HEK293 (cell line): Measurements from ENCODE around the gene PPP4R4.

Experiments
- ATF2 ChIP-seq: fragments of 450-650 bp; formaldehyde crosslinking; IDR thresholded peaks from 2 replicates; pipeline ENCODE4 v1.5.1; 2016; ENCODE audit warnings: missing biosample characterization, missing genetic modification characterization, low read depth
- CTCF ChIP-seq: fragments of 450-650 bp; formaldehyde crosslinking; IDR thresholded peaks from 2 replicates; pipeline ENCODE4 v1.5.1; 2016; ENCODE audit warnings: missing biosample characterization, missing genetic modification characterization
- PRDM2 ChIP-seq: fragments of 450-650 bp; formaldehyde crosslinking; IDR thresholded peaks from 2 replicates; pipeline ENCODE4 v1.5.1; 2016; ENCODE audit warnings: missing biosample characterization, missing genetic modification characterization, borderline replicate concordance
- REST ChIP-seq: fragments of 450-650 bp; formaldehyde crosslinking; IDR thresholded peaks from 2 replicates; pipeline ENCODE4 v1.5.1; 2016; ENCODE audit warnings: missing biosample characterization, missing genetic modification characterization
- TRIM28 ChIP-seq: IDR thresholded peaks from 2 replicates; pipeline ENCODE4 v1.6.1; 2011; ENCODE audit warnings: low read length, control low read depth, borderline replicate concordance
- ZBTB17 ChIP-seq: fragments of 450-650 bp; formaldehyde crosslinking; IDR thresholded peaks from 2 replicates; pipeline ENCODE4 v1.5.1; 2016; ENCODE audit warnings: missing biosample characterization, missing genetic modification characterization
- ZBTB20 ChIP-seq: fragments of 450-650 bp; formaldehyde crosslinking; IDR thresholded peaks from 2 replicates; pipeline ENCODE4 v1.5.1; 2016; ENCODE audit warnings: missing biosample characterization, missing genetic modification characterization
- ZBTB49 ChIP-seq: fragments of 450-650 bp; formaldehyde crosslinking; IDR thresholded peaks from 2 replicates; pipeline ENCODE4 v1.5.1; 2016; ENCODE audit warnings: missing biosample characterization, missing genetic modification characterization, low read depth
- ZNF302 ChIP-seq: fragments of 450-650 bp; formaldehyde crosslinking; IDR thresholded peaks from 2 replicates; pipeline ENCODE4 v1.5.1; 2016; ENCODE audit warnings: missing biosample characterization, missing genetic modification characterization, low read depth
- ZNF324 ChIP-seq: fragments of 450-650 bp; formaldehyde crosslinking; IDR thresholded peaks from 2 replicates; pipeline ENCODE4 v1.5.1; 2016; ENCODE audit warnings: missing biosample characterization, missing genetic modification characterization
- ZNF416 ChIP-seq: fragments of 450-650 bp; formaldehyde crosslinking; IDR thresholded peaks from 2 replicates; pipeline ENCODE4 v1.5.1; 2016; ENCODE audit warnings: missing biosample characterization, missing genetic modification characterization
- ZNF449 ChIP-seq: fragments of 450-650 bp; formaldehyde crosslinking; IDR thresholded peaks from 2 replicates; pipeline ENCODE4 v1.5.1; 2017; ENCODE audit warnings: missing biosample characterization, mild to moderate bottlenecking, missing genetic modification characterization, moderate library complexity

- no peak for TF ChIP-seq ZBTB49
- no peak for TF ChIP-seq ZNF324
- no peak for TF ChIP-seq CTCF (tag by site-specific recombination)
- TF ChIP-seq ZNF449 (tag by site-specific recombination) = no peak
- TF ChIP-seq ZNF302 (tag by site-specific recombination) = no peak
- no peak for TF ChIP-seq ZBTB17 (tag by site-specific recombination)
- TF ChIP-seq REST (tag by site-specific recombination) = no peak
- no peak for TF ChIP-seq ATF2
- TF ChIP-seq ZNF416 (tag by site-specific recombination) = no peak
- TF ChIP-seq TRIM28 = no peak
- TF ChIP-seq PRDM2 (tag by site-specific recombination) = no peak
- no peak for TF ChIP-seq ZBTB20 (tag by site-specific recombination)
Measured at GRCh38 chr14:94307410-94307992, 133.4 kb downstream of the PPP4R4 start.
